ENCODE results near the gene ARHGAP27. TPM values are rescaled to one million over a fixed set of nuclear protein-coding genes. Genes with fewer than 3 reads are reported as not detected.

The ARHGAP27 gene
- polyA plus RNA-seq, 1 donor (not counting 4 experiments of a cell fraction or from before 2014, with no cell fraction given): 14.4 TPM

DNA sequence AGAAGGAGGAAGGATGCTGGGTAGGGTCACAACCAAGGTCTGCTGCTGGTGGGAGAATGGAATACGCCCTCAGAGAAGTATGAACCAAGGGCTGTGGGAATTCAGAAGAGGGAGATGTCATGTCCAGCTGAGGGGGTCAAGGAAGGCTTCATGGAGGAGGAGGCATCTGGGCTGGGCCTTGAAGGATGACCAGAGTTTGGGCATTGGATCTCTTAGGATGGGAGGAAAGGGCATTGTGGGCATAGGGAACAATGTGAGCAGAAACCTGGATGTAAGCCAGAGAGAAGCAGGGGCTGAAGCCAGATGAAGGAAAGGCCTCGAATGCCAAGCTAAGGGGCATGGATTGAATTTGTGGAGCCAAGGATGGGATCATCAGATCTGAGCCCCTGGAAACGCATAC lies 66.6 kb downstream of the ARHGAP27 start:
- Histone ChIP-seq H3K27ac (ENCODE audit: control insufficient read depth, insufficient read depth, low read length) (no peak overlapping the region), H4K20me1 (ENCODE audit: control insufficient read depth, extremely low read depth, insufficient read depth, low read length) (no peaks in the 10 kb centered on the region), H3K9me1 (ENCODE audit: control insufficient read depth, extremely low read depth, insufficient read depth, low read length) (no peaks in the 10 kb centered on the region), H2AFZ (ENCODE audit: control insufficient read depth, low read length) (no peak overlapping the region), H3K79me2 (ENCODE audit: control insufficient read depth, insufficient read depth, low read length) (no peaks in the 10 kb centered on the region), H3K4me3 (ENCODE audit: control insufficient read depth in 2 of 3, extremely low read depth in 1 of 3, insufficient read depth in 2 of 3, low read depth in 1 of 3, low read length in 3 of 3) (no peak overlapping the region), H3K27me3 (ENCODE audit: control insufficient read depth, extremely low read depth, insufficient read depth, low read length) (no peaks in the 10 kb centered on the region), H3K4me2 (ENCODE audit: control insufficient read depth, extremely low read depth, insufficient read depth, low read depth, low read length) (no peak overlapping the region), H3K36me3 (ENCODE audit: control insufficient read depth in 2 of 2, extremely low read depth in 1 of 2, insufficient read depth in 2 of 2, low read length in 2 of 2) (no peaks in the 10 kb centered on the region), H3K9ac (ENCODE audit: control insufficient read depth, extremely low read depth, insufficient read depth, low read length) (no peak overlapping the region), H3K9me3 (ENCODE audit: control insufficient read depth, low read depth, low read length) (no peaks in the 10 kb centered on the region), H3K4me1 (ENCODE audit: control insufficient read depth, extremely low read depth, insufficient read depth, low read length) (peaks cover 5% of the 10 kb centered on the region)
- DNase-seq (ENCODE audit: low read depth, low spot score) (no peak), FAIRE-seq (no peak)
- dilution Hi-C loops (cut with MboI; ENCODE audit: extremely low pct_ligation_motif_present, low sequenced_read_pairs): no loop called here
- TF ChIP-seq, protein P1, sequence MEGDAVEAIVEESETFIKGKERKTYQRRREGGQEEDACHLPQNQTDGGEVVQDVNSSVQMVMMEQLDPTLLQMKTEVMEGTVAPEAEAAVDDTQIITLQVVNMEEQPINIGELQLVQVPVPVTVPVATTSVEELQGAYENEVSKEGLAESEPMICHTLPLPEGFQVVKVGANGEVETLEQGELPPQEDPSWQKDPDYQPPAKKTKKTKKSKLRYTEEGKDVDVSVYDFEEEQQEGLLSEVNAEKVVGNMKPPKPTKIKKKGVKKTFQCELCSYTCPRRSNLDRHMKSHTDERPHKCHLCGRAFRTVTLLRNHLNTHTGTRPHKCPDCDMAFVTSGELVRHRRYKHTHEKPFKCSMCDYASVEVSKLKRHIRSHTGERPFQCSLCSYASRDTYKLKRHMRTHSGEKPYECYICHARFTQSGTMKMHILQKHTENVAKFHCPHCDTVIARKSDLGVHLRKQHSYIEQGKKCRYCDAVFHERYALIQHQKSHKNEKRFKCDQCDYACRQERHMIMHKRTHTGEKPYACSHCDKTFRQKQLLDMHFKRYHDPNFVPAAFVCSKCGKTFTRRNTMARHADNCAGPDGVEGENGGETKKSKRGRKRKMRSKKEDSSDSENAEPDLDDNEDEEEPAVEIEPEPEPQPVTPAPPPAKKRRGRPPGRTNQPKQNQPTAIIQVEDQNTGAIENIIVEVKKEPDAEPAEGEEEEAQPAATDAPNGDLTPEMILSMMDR (optimal IDR thresholded peaks at IDR 0.05 in 1 of 3, IDR thresholded peaks at IDR 0.05 in 1 of 3, conservative IDR thresholded peaks at IDR 0.05 in 1 of 3; ENCODE audit: extremely low read depth in 1 of 3, insufficient read depth in 2 of 3, low read length in 3 of 3): no peak
- TF ChIP-seq EZH2 (IDR thresholded peaks at IDR 0.05; ENCODE audit: low read length): no peak

DNA sequence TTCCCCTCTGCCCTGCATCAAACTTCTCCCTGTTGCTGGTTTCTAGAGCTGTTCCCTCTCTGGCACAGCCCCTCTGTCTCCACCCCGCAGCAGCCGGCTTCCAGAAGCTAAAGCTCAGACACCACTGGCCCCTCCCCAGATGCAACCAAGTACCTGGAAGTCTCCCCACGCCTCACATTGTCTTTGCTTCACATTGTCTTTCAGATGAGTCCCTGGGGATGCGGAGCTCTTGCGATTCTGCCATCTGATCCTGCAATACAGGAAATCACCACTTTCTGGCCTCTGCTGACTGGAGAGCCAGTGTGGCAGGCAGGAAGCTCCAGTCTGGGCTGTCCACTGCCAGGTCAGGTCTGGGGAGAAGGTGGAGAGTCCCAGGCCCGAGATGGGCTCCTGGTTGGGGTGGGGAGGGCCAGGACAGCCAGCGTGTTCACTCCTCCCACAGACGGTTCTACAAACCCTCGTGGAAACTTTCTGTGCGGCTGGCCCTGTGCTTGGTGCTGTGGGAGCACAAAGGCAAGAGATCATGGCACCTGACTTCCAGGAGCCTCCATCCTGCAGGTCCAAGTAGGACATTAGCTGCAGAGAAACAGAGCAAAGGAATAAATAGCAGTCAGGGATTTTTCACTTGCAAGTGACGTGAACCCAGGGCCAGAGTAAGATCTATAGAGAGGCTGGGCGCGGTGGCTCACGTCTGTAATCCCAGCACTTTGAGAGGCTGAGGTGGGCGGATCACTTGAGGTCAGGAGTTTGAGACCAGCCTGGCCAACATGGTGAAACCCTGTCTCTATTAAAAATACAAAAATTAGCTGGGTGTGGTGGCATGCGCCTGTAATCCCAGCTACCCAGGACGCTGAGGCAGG lies 67.9 kb downstream of the ARHGAP27 start:
- Histone ChIP-seq H3K9me3 (ENCODE audit: control insufficient read depth, low read depth, low read length) (no peaks in the 10 kb centered on the region), H3K27ac (ENCODE audit: control insufficient read depth, insufficient read depth, low read length) (no peak overlapping the region), H3K36me3 (ENCODE audit: control insufficient read depth in 2 of 2, extremely low read depth in 1 of 2, insufficient read depth in 2 of 2, low read length in 2 of 2) (no peaks in the 10 kb centered on the region), H3K4me3 (ENCODE audit: control insufficient read depth in 2 of 3, extremely low read depth in 1 of 3, insufficient read depth in 2 of 3, low read depth in 1 of 3, low read length in 3 of 3) (no peak overlapping the region), H3K27me3 (ENCODE audit: control insufficient read depth, extremely low read depth, insufficient read depth, low read length) (no peaks in the 10 kb centered on the region), H3K9me1 (ENCODE audit: control insufficient read depth, extremely low read depth, insufficient read depth, low read length) (no peaks in the 10 kb centered on the region), H3K9ac (ENCODE audit: control insufficient read depth, extremely low read depth, insufficient read depth, low read length) (no peak overlapping the region), H3K4me2 (ENCODE audit: control insufficient read depth, extremely low read depth, insufficient read depth, low read depth, low read length) (no peak overlapping the region), H3K79me2 (ENCODE audit: control insufficient read depth, insufficient read depth, low read length) (no peaks in the 10 kb centered on the region), H3K4me1 (ENCODE audit: control insufficient read depth, extremely low read depth, insufficient read depth, low read length) (no peaks in the 10 kb centered on the region), H4K20me1 (ENCODE audit: control insufficient read depth, extremely low read depth, insufficient read depth, low read length) (no peaks in the 10 kb centered on the region), H2AFZ (ENCODE audit: control insufficient read depth, low read length) (no peak overlapping the region)
- DNase-seq (ENCODE audit: low read depth, low spot score): no peak
- dilution Hi-C loops (cut with MboI; ENCODE audit: extremely low pct_ligation_motif_present, low sequenced_read_pairs): no loop called here
- TF ChIP-seq EZH2 (IDR thresholded peaks at IDR 0.05; ENCODE audit: low read length): no peak
- TF ChIP-seq, protein P1 (optimal IDR thresholded peaks at IDR 0.05 in 1 of 3, IDR thresholded peaks at IDR 0.05 in 1 of 3, conservative IDR thresholded peaks at IDR 0.05 in 1 of 3; ENCODE audit: extremely low read depth in 1 of 3, insufficient read depth in 2 of 3, low read length in 3 of 3): no peak
- FAIRE-seq: no peak
